GM12878 (cell line): ENCODE measurements around the gene ZNF804A. TPM values are rescaled to one million over a fixed set of nuclear protein-coding genes. Genes with fewer than 3 reads are reported as not detected.

Experiments
- ATAC-seq: fragments of 200-7000 bp; cut with Tn5 transposase; 3 replicates; pipeline ENCODE4 v1.9.1; 2020; ENCODE audit warnings: mild to moderate bottlenecking, moderate library complexity
- BruUV-seq: library from RNA; stranded (reverse); fragments of 400-500 nt; replicated peaks from 2 replicates; lab custom pipeline; 2021; lab: Mats Ljungman, UMichigan
- CTCF ChIA-PET: fragments of 300-600 bp; sonication (Branson Sonifier 250); formaldehyde crosslinking; extraction: SDS; loops from one replicate; lab custom pipeline; 2021; ENCODE audit warnings: inconsistent platforms; lab: Yijun Ruan, JAX
- POLR2A ChIA-PET: fragments of 350-600 bp; formaldehyde crosslinking; extraction: SDS; loops from one replicate; lab custom pipeline; 2021; ENCODE audit warnings: inconsistent platforms; lab: Charles Lee
- RAD21 ChIA-PET: fragments of 300-600 bp; sonication (Branson Sonifier 250); formaldehyde crosslinking; loops from one replicate; lab custom pipeline; 2023; ENCODE audit warnings: antibody characterized with exemption; ENCODE audit not compliant: unreplicated experiment; lab: Charles Lee
- SMC1A ChIA-PET: fragments of 300-600 bp; sonication (Branson Sonifier 250); formaldehyde crosslinking; loops from one replicate; lab custom pipeline; 2023; ENCODE audit not compliant: unreplicated experiment, uncharacterized antibody; lab: Charles Lee
- DNase-seq: peaks from one replicate; pipeline ENCODE4 v3.0.0-alpha.2; 2011; ENCODE audit warnings: low read depth, low spot score
- FAIRE-seq: peaks from 3 replicates; lab custom pipeline; 2011; peaks lifted over from hg19 to GRCh38; lab: Jason Lieb, UNC
- H2AFZ ChIP-seq: 2 replicates; pipeline ENCODE4 v1.6.0; 2011; ENCODE audit warnings: low read depth, low read length, control low read depth; ENCODE audit not compliant: control insufficient read depth
- H3K27ac ChIP-seq: 2 replicates; pipeline ENCODE4 v1.5.1; 2011; ENCODE audit warnings: control low read depth; ENCODE audit not compliant: control insufficient read depth, insufficient read depth
- H3K27me3 ChIP-seq, 2 experiments: replicated peaks in 1 of 2; 2 replicates each; pipeline versions ENCODE4 v1.6.0 to v1.6.1; 2011; ENCODE audit warnings: low read length in 1 of 2; ENCODE audit not compliant: control insufficient read depth in 2 of 2, insufficient read depth in 2 of 2
- H3K36me3 ChIP-seq, 2 experiments: 2 replicates each; pipeline ENCODE4 v1.5.1; 2011; ENCODE audit warnings: low read length in 1 of 2; ENCODE audit not compliant: control insufficient read depth in 2 of 2, insufficient read depth in 2 of 2
- H3K4me1 ChIP-seq: 2 replicates; pipeline ENCODE4 v1.6.1; 2011; ENCODE audit warnings: mild to moderate bottlenecking, low read length, moderate library complexity, mixed read lengths; ENCODE audit not compliant: control insufficient read depth, insufficient read depth
- H3K4me2 ChIP-seq: 2 replicates; pipeline ENCODE4 v1.6.0; 2011; ENCODE audit warnings: control low read depth; ENCODE audit not compliant: control insufficient read depth, insufficient read depth
- H3K4me3 ChIP-seq: fragments of 200-600 bp; sonication (generic); 2 replicates; pipeline ENCODE4 v1.5.1; 2016
- H3K79me2 ChIP-seq: 2 replicates; pipeline ENCODE4 v1.6.0; 2011; ENCODE audit warnings: low read length; ENCODE audit not compliant: control insufficient read depth, insufficient read depth
- H3K9ac ChIP-seq: 2 replicates; pipeline ENCODE4 v1.8.0; 2011; ENCODE audit warnings: low read length, control low read depth, mixed read lengths; ENCODE audit not compliant: control insufficient read depth, insufficient read depth
- H3K9me3 ChIP-seq: replicated peaks from 3 replicates; pipeline ENCODE4 v1.5.1; 2011; ENCODE audit warnings: mild to moderate bottlenecking, low read length; ENCODE audit not compliant: control insufficient read depth, insufficient read depth
- H4K20me1 ChIP-seq: 2 replicates; pipeline ENCODE4 v1.6.0; 2011; ENCODE audit not compliant: control insufficient read depth, insufficient read depth
- CREM ChIP-seq: IDR thresholded peaks from 2 replicates; pipeline ENCODE4 v1.6.1; 2014; ENCODE audit warnings: antibody characterized with exemption, low read depth
- EED ChIP-seq: sonication (generic); IDR thresholded peaks from 2 replicates; pipeline ENCODE4 v1.6.1; 2016; ENCODE audit warnings: antibody characterized with exemption, low read depth
- NR2F1 ChIP-seq: fragments of 450-650 bp; conservative IDR thresholded peaks from 2 replicates; pipeline ENCODE4 v1.6.1; 2017; ENCODE audit warnings: mild to moderate bottlenecking
- PAX5 ChIP-seq: IDR thresholded peaks from 2 replicates; pipeline ENCODE4 v1.6.1; 2011; ENCODE audit warnings: low read depth, low read length, borderline replicate concordance
- RBBP5 ChIP-seq: fragments of 200-600 bp; sonication (generic); conservative IDR thresholded peaks from 2 replicates; pipeline ENCODE4 v1.6.1; 2016
- ZNF622 ChIP-seq: fragments of 450-650 bp; IDR thresholded peaks from 2 replicates; pipeline ENCODE4 v1.6.1; 2017; ENCODE audit warnings: mild to moderate bottlenecking, inconsistent platforms
- WGBS: methylation state at CpG from one replicate; pipeline ENCODE4 v1.1.6; 2016; ENCODE audit warnings: low lambda C conversion rate; ENCODE audit not compliant: insufficient replicate concordance, insufficient coverage; ENCODE audit errors: missing lambda C conversion rate; 5-methylcytosine and 5-hydroxymethylcytosine counted together
- in situ Hi-C: fragments of 300-500 bp; cut with MboI; formaldehyde crosslinking; loops from 9 replicates; pipeline ENCODE4 v1.14.3; 2018; ENCODE audit warnings: mixed read lengths
- intact Hi-C: fragments of 100-400 bp; cut with micrococcal nuclease; formaldehyde crosslinking; loops from one replicate; pipeline ENCODE4 v1.14.2; 2022; ENCODE audit not compliant: unreplicated experiment
- polyA plus RNA-seq, 11 experiments: library from polyadenylated mRNA; depleted of rRNA in 4 of 11; unstranded in 6 of 11; stranded (reverse) in 5 of 11; fragments of >200 nt; fragmentation: Nextera tagmentation in 4 of 11; fragmentation: Illumina TruSeq in 1 of 11; extraction: Ambion mirVana in 4 of 11; extraction: Trizol in 1 of 11; gene quantifications; 1 replicate in 1 of 11; 2 replicates in 10 of 11; pipeline versions ENCODE4 v1.2.1 to v1.2.3, GENCODE V29; 2011 to 2016; ENCODE audit warnings: inconsistent platforms in 2 of 11, missing spikeins in 2 of 11, low read depth in 1 of 11
- total RNA-seq, 4 experiments: library from RNA; depleted of rRNA in 3 of 4; stranded (reverse); fragments of >200 nt in 3 of 4; fragmentation: Illumina TruSeq in 1 of 4; extraction: Trizol in 1 of 4; gene quantifications; 2 replicates each; pipeline versions ENCODE4 v1.2.1 to v1.2.3, GENCODE V29; 2013 to 2021
- TF ChIP-seq, protein P1 (sequence below): IDR thresholded peaks from 2 replicates; pipeline ENCODE4 v1.6.1; 2011; ENCODE audit warnings: low read depth, low read length, improper control_type of control experiment, borderline replicate concordance
- TF ChIP-seq, protein P2 (sequence below): IDR thresholded peaks from 2 replicates; pipeline ENCODE4 v1.6.1; 2012; ENCODE audit warnings: low read length, inconsistent platforms

The ZNF804A gene
- total and polyA plus RNA-seq, 10 of the 15 experiments (the other 5 are each of a cell fraction or from before 2014, with no cell fraction given), result 0.19 to 2.3 (median 1.4) TPM

DNA sequence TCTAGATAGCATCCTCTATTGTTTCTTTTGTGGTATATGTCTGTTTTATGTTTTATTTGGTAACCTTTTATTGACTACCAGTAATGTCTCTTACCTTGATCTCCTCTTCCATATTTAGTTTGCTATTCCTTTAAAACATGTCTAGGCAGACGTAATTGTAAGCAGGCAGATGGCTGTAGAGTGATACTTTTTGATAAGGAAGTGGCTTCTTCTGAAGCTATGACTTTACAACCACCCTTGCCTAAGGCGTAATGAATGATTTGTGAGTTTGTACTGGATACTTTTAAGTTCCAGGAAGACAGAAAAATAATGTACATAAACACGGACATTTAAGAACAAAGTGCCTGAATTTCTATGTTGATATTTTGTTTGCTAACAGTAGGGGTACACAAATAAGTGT, 85.6 kb downstream of the ZNF804A start:
- no peaks in the 10 kb centered on the region for H3K36me3 ChIP-seq
- 2% methylated on average over 3 of the region's 3 CpGs for WGBS
- ChIA-PET POLR2A (no interaction called here), CTCF (interaction anchor here (0.7 kb wide), 1 partner anchor 29 kb away, joined by 3 read pairs; no protein-coding TSS in a partner anchor), RAD21 (no interaction called here), SMC1A (no interaction called here)
- FAIRE-seq (no peak), DNase-seq (no peak), ATAC-seq (no peak)
- H3K4me2 ChIP-seq, result no peak overlapping the region
- no peak overlapping the region for H3K9ac ChIP-seq
- TF ChIP-seq RBBP5 (no peak), CREM (no peak), EED (no peak), NR2F1 (no peak), PAX5 (no peak), ZNF622 (no peak)
- TF ChIP-seq, protein P1, sequence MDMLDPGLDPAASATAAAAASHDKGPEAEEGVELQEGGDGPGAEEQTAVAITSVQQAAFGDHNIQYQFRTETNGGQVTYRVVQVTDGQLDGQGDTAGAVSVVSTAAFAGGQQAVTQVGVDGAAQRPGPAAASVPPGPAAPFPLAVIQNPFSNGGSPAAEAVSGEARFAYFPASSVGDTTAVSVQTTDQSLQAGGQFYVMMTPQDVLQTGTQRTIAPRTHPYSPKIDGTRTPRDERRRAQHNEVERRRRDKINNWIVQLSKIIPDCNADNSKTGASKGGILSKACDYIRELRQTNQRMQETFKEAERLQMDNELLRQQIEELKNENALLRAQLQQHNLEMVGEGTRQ, result no peak
- TF ChIP-seq, protein P2, sequence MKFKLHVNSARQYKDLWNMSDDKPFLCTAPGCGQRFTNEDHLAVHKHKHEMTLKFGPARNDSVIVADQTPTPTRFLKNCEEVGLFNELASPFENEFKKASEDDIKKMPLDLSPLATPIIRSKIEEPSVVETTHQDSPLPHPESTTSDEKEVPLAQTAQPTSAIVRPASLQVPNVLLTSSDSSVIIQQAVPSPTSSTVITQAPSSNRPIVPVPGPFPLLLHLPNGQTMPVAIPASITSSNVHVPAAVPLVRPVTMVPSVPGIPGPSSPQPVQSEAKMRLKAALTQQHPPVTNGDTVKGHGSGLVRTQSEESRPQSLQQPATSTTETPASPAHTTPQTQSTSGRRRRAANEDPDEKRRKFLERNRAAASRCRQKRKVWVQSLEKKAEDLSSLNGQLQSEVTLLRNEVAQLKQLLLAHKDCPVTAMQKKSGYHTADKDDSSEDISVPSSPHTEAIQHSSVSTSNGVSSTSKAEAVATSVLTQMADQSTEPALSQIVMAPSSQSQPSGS, result no peak
- H3K4me1 ChIP-seq, result no peaks in the 10 kb centered on the region
- BruUV-seq, result no TSS peak
- no peak overlapping the region for H3K27ac ChIP-seq
- H3K79me2 ChIP-seq, result no peaks in the 10 kb centered on the region
- no peaks in the 10 kb centered on the region for H3K9me3 ChIP-seq
- H3K4me3 ChIP-seq, result no peak overlapping the region
- intact Hi-C loops, result no loop called here
- H4K20me1 ChIP-seq, result no peaks in the 10 kb centered on the region
- no peak overlapping the region for H2AFZ ChIP-seq
- no peaks in the 10 kb centered on the region for H3K27me3 ChIP-seq
- in situ Hi-C loops, result no loop called here
